Endothelial cell of umbilical vein (primary cell): ENCODE measurements around the gene CACNA2D2. TPM values are rescaled to one million over a fixed set of nuclear protein-coding genes. Genes with fewer than 3 reads are reported as not detected.
A peak's percentile ranks its signal among the peaks of the same experiment; 100 is the strongest.

Experiments used
- BruUV-seq: library from RNA; stranded (reverse); fragments of 400-500 nt; replicated peaks from 2 replicates; lab custom pipeline; 2021; lab: Mats Ljungman, UMichigan
- CTCF ChIA-PET: fragments of 300-600, 350-600 bp; sonication (Branson Sonifier 250); formaldehyde crosslinking; loops from one replicate; lab custom pipeline; 2021; ENCODE audit warnings: antibody characterized with exemption, inconsistent platforms; lab: Charles Lee
- POLR2A ChIA-PET: fragments of 300-600, 350-600 bp; sonication (Branson Sonifier 250); formaldehyde crosslinking; loops from one replicate; lab custom pipeline; 2021; ENCODE audit warnings: antibody characterized with exemption, inconsistent platforms; lab: Charles Lee
- DNase-seq: peaks from one replicate; pipeline ENCODE4 v3.0.0-alpha.2; 2011; ENCODE audit warnings: low read depth, low spot score
- FAIRE-seq: peaks from 2 replicates; lab custom pipeline; 2011; peaks lifted over from hg19 to GRCh38; lab: Jason Lieb, UNC
- H2AFZ ChIP-seq: 2 replicates; pipeline ENCODE4 v1.6.0; 2012; ENCODE audit warnings: low read depth, low read length, control low read depth, inconsistent platforms
- H3K27ac ChIP-seq: 2 replicates; pipeline ENCODE4 v1.5.1; 2011; ENCODE audit warnings: low read depth, mild to moderate bottlenecking, control low read depth, low read length, moderate library complexity; ENCODE audit not compliant: insufficient read depth
- H3K27me3 ChIP-seq, 2 experiments: 2 replicates each; pipeline versions ENCODE4 v1.6.0 to v1.6.1; 2011; ENCODE audit warnings: low read length in 2 of 2, mixed read lengths in 1 of 2; ENCODE audit not compliant: control insufficient read depth in 2 of 2, insufficient read depth in 2 of 2
- H3K36me3 ChIP-seq, 2 experiments: 2 replicates in 1 of 2; 3 replicates in 1 of 2; pipeline ENCODE4 v1.5.1; 2011; ENCODE audit warnings: low read length in 2 of 2, mild to moderate bottlenecking in 1 of 2, moderate library complexity in 1 of 2; ENCODE audit not compliant: control insufficient read depth in 2 of 2, insufficient read depth in 2 of 2; ENCODE audit errors: extremely low read depth in 1 of 2
- H3K4me1 ChIP-seq: 3 replicates; pipeline ENCODE4 v1.5.1; 2011; ENCODE audit warnings: mild to moderate bottlenecking, low read length; ENCODE audit not compliant: control insufficient read depth, insufficient read depth; ENCODE audit errors: extremely low read depth
- H3K4me2 ChIP-seq: 2 replicates; pipeline ENCODE4 v1.6.1; 2011; ENCODE audit warnings: low read length, control low read depth, mixed read lengths; ENCODE audit not compliant: insufficient read depth
- H3K4me3 ChIP-seq, 3 experiments: fragments of 200-600 bp in 1 of 3; sonication (generic), shearing (Covaris generic) in 1 of 3; replicated peaks in 1 of 3; 2 replicates each; pipeline ENCODE4 v1.5.1; 2011 to 2016; ENCODE audit warnings: control low read depth in 3 of 3, low read length in 3 of 3, mild to moderate bottlenecking in 2 of 3, inconsistent platforms in 1 of 3, low read depth in 1 of 3, moderate library complexity in 1 of 3; ENCODE audit not compliant: insufficient read depth in 1 of 3
- H3K79me2 ChIP-seq: 2 replicates; pipeline ENCODE4 v1.6.0; 2012; ENCODE audit warnings: low read length, inconsistent platforms; ENCODE audit not compliant: control insufficient read depth, insufficient read depth
- H3K9ac ChIP-seq: replicated peaks from 2 replicates; pipeline ENCODE3; 2011; ENCODE audit warnings: low read length, control low read depth; ENCODE audit not compliant: insufficient read depth; ENCODE audit errors: extremely low read depth
- H3K9me1 ChIP-seq: replicated peaks from 3 replicates; pipeline ENCODE4 v1.6.0; 2011; ENCODE audit warnings: mild to moderate bottlenecking, low read length; ENCODE audit not compliant: control insufficient read depth, insufficient read depth; ENCODE audit errors: extremely low read depth
- H3K9me3 ChIP-seq: replicated peaks from 2 replicates; pipeline ENCODE4 v1.5.1; 2012; ENCODE audit warnings: low read length, inconsistent platforms; ENCODE audit not compliant: control insufficient read depth, insufficient read depth
- H4K20me1 ChIP-seq: replicated peaks from 2 replicates; pipeline ENCODE3; 2011; ENCODE audit warnings: mild to moderate bottlenecking, low read length; ENCODE audit not compliant: control insufficient read depth, insufficient read depth; ENCODE audit errors: extremely low read depth
- EZH2 ChIP-seq: IDR thresholded peaks from 2 replicates; pipeline ENCODE4 v1.6.1; 2012; ENCODE audit warnings: borderline replicate concordance, low read depth, mild to moderate bottlenecking, moderate library complexity, low read length, inconsistent platforms; ENCODE audit not compliant: severe bottlenecking
- FOS ChIP-seq: IDR thresholded peaks from 2 replicates; pipeline ENCODE4 v1.6.1; 2011; ENCODE audit warnings: mild to moderate bottlenecking, low read length, moderate library complexity, borderline replicate concordance; ENCODE audit not compliant: insufficient read depth
- GATA2 ChIP-seq: IDR thresholded peaks from 2 replicates; pipeline ENCODE4 v1.7.0; 2011; ENCODE audit warnings: low read depth, mild to moderate bottlenecking, moderate library complexity, mixed read lengths, low read length; ENCODE audit not compliant: insufficient read length, insufficient read depth
- MAX ChIP-seq: IDR thresholded peaks from 2 replicates; pipeline ENCODE4 v1.6.1; 2011; ENCODE audit not compliant: insufficient read depth, insufficient read length
- MYC ChIP-seq: IDR thresholded peaks from one replicate; pipeline ENCODE4 v1.6.1; 2011; ENCODE audit warnings: mild to moderate bottlenecking, low read depth, low read length
- POLR2AphosphoS5 ChIP-seq: IDR thresholded peaks from 2 replicates; pipeline ENCODE4 v1.6.1; 2012; ENCODE audit warnings: low read depth, mild to moderate bottlenecking, control low read depth, low read length, moderate library complexity; ENCODE audit not compliant: insufficient read depth
- dilution Hi-C: fragments of 300-500 bp; cut with MboI; formaldehyde crosslinking; loops from one replicate; pipeline ENCODE4 v1.15.0; 2019; ENCODE audit warnings: low sequenced_read_pairs; ENCODE audit not compliant: extremely low pct_ligation_motif_present
- intact Hi-C: fragments of 100-400 bp; cut with micrococcal nuclease; formaldehyde crosslinking; loops from one replicate; pipeline ENCODE4 v1.10.0; 2022
- polyA plus RNA-seq, 4 experiments: library from polyadenylated mRNA; depleted of rRNA in 3 of 4; stranded (reverse) in 3 of 4; unstranded in 1 of 4; fragments of >200 nt; gene quantifications; 2 replicates each; pipeline versions ENCODE4 v1.2.1 to v1.2.3, GENCODE V29; 2011 to 2012; ENCODE audit warnings: missing spikeins in 1 of 4
- total RNA-seq: library from RNA; stranded (reverse); gene quantifications from 2 replicates; pipeline ENCODE4 v1.2.3, GENCODE V29; 2021
- TF ChIP-seq, protein P1 (sequence below), 2 donors: IDR thresholded peaks; 1 replicate in 1 of 2; 2 replicates in 1 of 2; pipeline ENCODE4 v1.5.1; 2011; ENCODE audit warnings: low read length in 2 of 2, mild to moderate bottlenecking in 2 of 2, moderate library complexity in 2 of 2, control low read depth in 1 of 2, inconsistent platforms in 1 of 2, low read depth in 1 of 2; ENCODE audit not compliant: insufficient read depth in 1 of 2; ENCODE audit errors: extremely low read depth in 1 of 2

Gene CACNA2D2
- total and polyA plus RNA-seq, 2 donors (not counting 3 experiments of a cell fraction or from before 2014, with no cell fraction given) = 0.15 TPM; not detected in 1

DNA sequence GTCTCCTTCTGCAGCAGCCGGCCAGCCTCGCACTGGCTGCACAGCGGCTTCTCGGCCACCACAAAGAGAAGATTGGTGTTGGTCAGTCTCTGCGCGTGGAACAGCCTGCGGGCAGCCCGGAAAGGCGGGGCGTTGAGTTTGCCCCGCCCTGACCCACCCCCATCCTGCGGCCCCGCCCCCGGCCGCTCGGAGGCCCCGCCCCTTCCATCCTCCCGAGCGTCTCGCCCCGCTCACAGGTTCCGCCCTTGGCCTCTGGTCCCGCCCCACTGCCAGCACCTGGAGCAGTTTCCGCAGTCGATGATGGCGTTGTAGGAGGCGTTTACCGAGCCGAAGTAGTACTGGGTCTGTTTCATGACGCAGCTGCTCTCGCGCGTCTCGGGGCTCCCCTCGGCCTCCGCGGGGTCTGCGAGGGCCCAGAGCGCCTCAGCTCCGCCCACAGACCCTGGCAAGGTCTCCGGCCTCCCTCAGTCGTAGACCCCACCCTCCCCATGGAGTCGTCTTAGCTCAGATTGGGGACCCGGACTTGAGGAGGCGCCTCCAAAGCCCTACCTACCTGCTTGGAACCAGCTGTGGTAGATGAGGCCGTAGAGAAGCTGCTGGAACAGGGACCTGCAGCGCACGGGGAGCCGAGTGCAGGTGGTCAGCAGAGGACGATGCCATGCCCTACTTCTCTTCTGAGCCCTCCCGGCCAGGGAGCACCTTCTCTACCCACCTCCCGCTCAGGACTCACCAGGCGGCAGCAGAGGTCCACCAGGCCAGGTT is 138.2 kb downstream of the CACNA2D2 start:
- H3K79me2 ChIP-seq = no peaks in the 10 kb centered on the region
- peak overlapping the region; percentile 20 for H3K9ac ChIP-seq
- CTCF ChIA-PET = interaction anchor here (0.9 to 1.3 kb wide), 3 partner anchors 15 to 177 kb away, joined by 3 read pairs; partner anchors contain the start of genes CYB561D2 and NPRL2
- DNase-seq = peak; percentile 67
- dilution Hi-C loops = no loop called here
- H3K27me3 ChIP-seq = peaks cover 3% of the 10 kb centered on the region in 2 experiments
- peak overlapping the region; percentile 59 for H3K4me2 ChIP-seq
- H3K4me1 ChIP-seq = peaks cover 4% of the 10 kb centered on the region
- H3K36me3 ChIP-seq = no peaks in the 10 kb centered on the region
- intact Hi-C loops = no loop called here
- no TSS peak for BruUV-seq
- peak overlapping the region; percentile 97 for H2AFZ ChIP-seq
- no peaks in the 10 kb centered on the region for H3K9me3 ChIP-seq
- no peaks in the 10 kb centered on the region for H3K9me1 ChIP-seq
- POLR2A ChIA-PET = interaction anchor here (1.2 kb wide), 1 partner anchor 1021 kb away, joined by 5 read pairs; no protein-coding TSS in a partner anchor
- H3K27ac ChIP-seq = no peak overlapping the region
- FAIRE-seq = peak; percentile 86
- peak overlapping the region; percentile 23 to 31 (median 25) for H3K4me3 ChIP-seq
- no peaks in the 10 kb centered on the region for H4K20me1 ChIP-seq
- TF ChIP-seq POLR2AphosphoS5 (peak; percentile 41), EZH2 (no peak), MAX (no peak)

DNA sequence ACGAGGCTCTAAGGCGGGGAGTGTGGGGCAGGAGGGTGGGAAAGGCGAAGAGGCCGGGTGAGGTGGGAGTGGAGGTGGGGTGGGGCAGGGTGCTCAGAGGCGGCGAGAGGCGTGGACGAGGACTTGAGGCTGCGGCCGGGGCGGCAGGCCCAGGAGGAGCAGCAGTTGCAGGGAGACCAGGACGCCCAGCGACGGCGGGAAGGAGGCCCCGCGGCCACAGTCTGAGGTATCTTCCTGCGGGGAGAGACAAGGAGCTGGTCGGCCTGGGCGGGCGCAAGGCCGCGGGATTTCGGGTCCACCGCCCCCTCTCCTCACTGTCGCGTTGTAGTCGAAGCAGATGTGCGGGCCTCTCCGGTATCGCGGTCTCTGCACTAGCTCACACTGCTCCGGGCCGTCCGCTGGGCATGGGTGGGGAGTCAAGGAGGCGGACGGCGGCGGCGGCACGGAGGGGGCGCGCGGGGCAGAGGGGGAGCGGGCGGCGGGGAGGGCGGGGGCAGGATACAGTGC is 138.8 kb downstream of the CACNA2D2 start:
- no TSS peak for BruUV-seq
- intact Hi-C loops (no loop called here), dilution Hi-C loops (no loop called here)
- H2AFZ ChIP-seq = peak overlapping the region; percentile 61
- POLR2A ChIA-PET = interaction anchor here (1.2 kb wide), 1 partner anchor 1022 kb away, joined by 5 read pairs; no protein-coding TSS in a partner anchor
- no peaks in the 10 kb centered on the region for H3K9me1 ChIP-seq
- FAIRE-seq (no peak), DNase-seq (no peak)
- peak overlapping the region in 2 of 3 experiments; percentile 23 to 31 for H3K4me3 ChIP-seq
- TF ChIP-seq, protein P1, sequence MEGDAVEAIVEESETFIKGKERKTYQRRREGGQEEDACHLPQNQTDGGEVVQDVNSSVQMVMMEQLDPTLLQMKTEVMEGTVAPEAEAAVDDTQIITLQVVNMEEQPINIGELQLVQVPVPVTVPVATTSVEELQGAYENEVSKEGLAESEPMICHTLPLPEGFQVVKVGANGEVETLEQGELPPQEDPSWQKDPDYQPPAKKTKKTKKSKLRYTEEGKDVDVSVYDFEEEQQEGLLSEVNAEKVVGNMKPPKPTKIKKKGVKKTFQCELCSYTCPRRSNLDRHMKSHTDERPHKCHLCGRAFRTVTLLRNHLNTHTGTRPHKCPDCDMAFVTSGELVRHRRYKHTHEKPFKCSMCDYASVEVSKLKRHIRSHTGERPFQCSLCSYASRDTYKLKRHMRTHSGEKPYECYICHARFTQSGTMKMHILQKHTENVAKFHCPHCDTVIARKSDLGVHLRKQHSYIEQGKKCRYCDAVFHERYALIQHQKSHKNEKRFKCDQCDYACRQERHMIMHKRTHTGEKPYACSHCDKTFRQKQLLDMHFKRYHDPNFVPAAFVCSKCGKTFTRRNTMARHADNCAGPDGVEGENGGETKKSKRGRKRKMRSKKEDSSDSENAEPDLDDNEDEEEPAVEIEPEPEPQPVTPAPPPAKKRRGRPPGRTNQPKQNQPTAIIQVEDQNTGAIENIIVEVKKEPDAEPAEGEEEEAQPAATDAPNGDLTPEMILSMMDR (IDR thresholded peaks at IDR 0.05; ENCODE audit: extremely low read depth in 1 of 2, insufficient read depth in 1 of 2, low read depth in 1 of 2, low read length in 2 of 2) = no peak
- no peak for TF ChIP-seq FOS
- no peak for TF ChIP-seq MYC
- no peak for TF ChIP-seq GATA2
- H3K27me3 ChIP-seq = peaks cover 3% of the 10 kb centered on the region in 2 experiments
- no peaks in the 10 kb centered on the region for H3K79me2 ChIP-seq
- H3K36me3 ChIP-seq = no peaks in the 10 kb centered on the region
- H3K9ac ChIP-seq = no peak overlapping the region
- CTCF ChIA-PET = interaction anchor here (0.6 to 1.3 kb wide), 4 partner anchors 14 to 178 kb away, joined by 3 read pairs; partner anchors contain the start of genes CYB561D2 and NPRL2
- peak overlapping the region; percentile 57 for H3K4me2 ChIP-seq
- H3K9me3 ChIP-seq = no peaks in the 10 kb centered on the region
- no peaks in the 10 kb centered on the region for H4K20me1 ChIP-seq
- no peak overlapping the region for H3K27ac ChIP-seq
- H3K4me1 ChIP-seq = peaks cover 6% of the 10 kb centered on the region
